ENCODE measurements around the gene ZC3H12D.
"Not testable (repeated sequence)": the region's sequence is repeated elsewhere in the genome, so short reads cannot be mapped to it uniquely, and the experiment has no call there.

ZC3H12D gene

GRCh38 chr6:149457316-149457884, 27.4 kb downstream of the ZC3H12D start:
- no peak for DNase-seq

- DNase-seq, result no peak
Observed at GRCh38 chr6:149456311-149457021, 28.3 kb downstream of the ZC3H12D start.

- no peak for DNase-seq
Observed at GRCh38 chr6:149455031-149455732, 29.6 kb downstream of the ZC3H12D start.

GRCh38 chr6:149454346-149454848, 30.4 kb downstream of the ZC3H12D start:
- DNase-seq, result peak; percentile 78

- DNase-seq, result no peak
Observed at GRCh38 chr6:149453597-149454345, 31.0 kb downstream of the ZC3H12D start.

- DNase-seq, result no peak
Observed at GRCh38 chr6:149452037-149452939, 32.5 kb downstream of the ZC3H12D start.

- DNase-seq, result no peak
Observed at GRCh38 chr6:149451376-149452036, 33.3 kb downstream of the ZC3H12D start.

- DNase-seq, result no peak
Observed at GRCh38 chr6:149450679-149451375, 34.0 kb downstream of the ZC3H12D start.

- no peak for DNase-seq
Observed at GRCh38 chr6:149449831-149450678, 34.8 kb downstream of the ZC3H12D start.

- DNase-seq, result no peak
Observed at GRCh38 chr6:149448821-149449453, 35.9 kb downstream of the ZC3H12D start.

GRCh38 chr6:149446791-149447376, 37.9 kb downstream of the ZC3H12D start:
- no peak for DNase-seq

GRCh38 chr6:149445573-149445972, 39.2 kb downstream of the ZC3H12D start:
- no peak for DNase-seq

GRCh38 chr6:149445095-149445466, 39.7 kb downstream of the ZC3H12D start:
- no peak for DNase-seq

GRCh38 chr6:149444360-149445094, 40.3 kb downstream of the ZC3H12D start:
- not testable (repeated sequence) for DNase-seq

- no peak for DNase-seq
Observed at GRCh38 chr6:149443411-149444181, 41.2 kb downstream of the ZC3H12D start.

- DNase-seq, result no peak
Observed at GRCh38 chr6:149441740-149442139, 43.1 kb downstream of the ZC3H12D start.

Measured in RPMI8226 (cell line).